IMR-90 (cell line): ENCODE results near the gene INTS6L. TPM values are rescaled to one million over a fixed set of nuclear protein-coding genes. Genes with fewer than 3 reads are reported as not detected.

ENCODE experiments used
- ATAC-seq: fragments of 200-7000 bp; cut with Tn5 transposase; 2 replicates; pipeline ENCODE4 v1.9.1; 2020; ENCODE audit warnings: low read depth, mild to moderate bottlenecking, moderate library complexity
- BruUV-seq: library from RNA; stranded (reverse); fragments of 400-500 nt; replicated peaks from 2 replicates; lab custom pipeline; 2021; lab: Mats Ljungman, UMichigan
- CTCF ChIA-PET: fragments of 300-600 bp; formaldehyde crosslinking; extraction: SDS; loops from one replicate; lab custom pipeline; 2021; ENCODE audit warnings: antibody characterized with exemption; lab: Yijun Ruan, JAX
- POLR2A ChIA-PET: fragments of 300-600 bp; sonication (Branson Sonifier 250); formaldehyde crosslinking; loops from one replicate; lab custom pipeline; 2022; ENCODE audit warnings: antibody characterized with exemption; ENCODE audit not compliant: unreplicated experiment; lab: Charles Lee
- DNase-seq: peaks from one replicate; pipeline ENCODE4 v3.0.0; 2013
- H2AFZ ChIP-seq: replicated peaks from 2 replicates; pipeline ENCODE3; 2013; ENCODE audit warnings: low read length, mild to moderate bottlenecking; ENCODE audit not compliant: poor library complexity
- H2AK5ac ChIP-seq: 2 replicates; pipeline ENCODE4 v1.6.1; 2013; ENCODE audit warnings: low read depth, low read length, inconsistent platforms
- H2AK9ac ChIP-seq: replicated peaks from 2 replicates; pipeline ENCODE3; 2013; ENCODE audit warnings: mild to moderate bottlenecking, low read depth, low read length, moderate library complexity; ENCODE audit not compliant: poor library complexity
- H2BK120ac ChIP-seq: 2 replicates; pipeline ENCODE4 v1.6.1; 2013; ENCODE audit warnings: low read depth, low read length, inconsistent platforms
- H2BK15ac ChIP-seq: 3 replicates; pipeline ENCODE4 v1.6.1; 2013; ENCODE audit warnings: low read depth, low read length, inconsistent platforms
- H2BK20ac ChIP-seq: 2 replicates; pipeline ENCODE4 v1.6.1; 2013; ENCODE audit warnings: low read depth, mild to moderate bottlenecking, inconsistent platforms, low read length, moderate library complexity
- H2BK5ac ChIP-seq: 2 replicates; pipeline ENCODE4 v1.6.1; 2013; ENCODE audit warnings: mild to moderate bottlenecking, low read depth, low read length, inconsistent platforms; ENCODE audit not compliant: poor library complexity, severe bottlenecking
- H3K14ac ChIP-seq: replicated peaks from 2 replicates; pipeline ENCODE4 v1.6.1; 2013; ENCODE audit warnings: low read depth, low read length, inconsistent platforms
- H3K18ac ChIP-seq: 2 replicates; pipeline ENCODE4 v1.6.1; 2013; ENCODE audit warnings: low read depth, low read length, control low read depth
- H3K23ac ChIP-seq: 2 replicates; pipeline ENCODE4 v1.6.1; 2013; ENCODE audit warnings: low read depth, low read length, inconsistent platforms
- H3K27ac ChIP-seq: 2 replicates; pipeline ENCODE4 v1.5.1; 2013; ENCODE audit warnings: mild to moderate bottlenecking, control low read depth, low read length; ENCODE audit not compliant: insufficient read depth
- H3K27me3 ChIP-seq: 2 replicates; pipeline ENCODE4 v1.6.1; 2013; ENCODE audit warnings: low read length; ENCODE audit not compliant: control insufficient read depth, insufficient read depth
- H3K36me3 ChIP-seq: 2 replicates; pipeline ENCODE4 v1.6.1; 2013; ENCODE audit warnings: low read length, mixed read lengths; ENCODE audit not compliant: control insufficient read depth, insufficient read depth
- H3K4ac ChIP-seq: 2 replicates; pipeline ENCODE4 v1.6.1; 2013; ENCODE audit warnings: low read depth, low read length, inconsistent platforms
- H3K4me1 ChIP-seq: 2 replicates; pipeline ENCODE4 v1.6.1; 2013; ENCODE audit warnings: low read length, mixed read lengths; ENCODE audit not compliant: control insufficient read depth, insufficient read depth
- H3K4me2 ChIP-seq: 2 replicates; pipeline ENCODE4 v1.6.1; 2013; ENCODE audit warnings: low read depth, mild to moderate bottlenecking, control low read depth, low read length, moderate library complexity
- H3K4me3 ChIP-seq: 2 replicates; pipeline ENCODE4 v1.5.1; 2013; ENCODE audit warnings: low read depth, mild to moderate bottlenecking, control low read depth, low read length, moderate library complexity; ENCODE audit not compliant: insufficient read depth
- H3K56ac ChIP-seq: 2 replicates; pipeline ENCODE4 v1.6.1; 2013; ENCODE audit warnings: low read length, inconsistent platforms; ENCODE audit not compliant: insufficient read depth; ENCODE audit errors: extremely low read depth
- H3K79me1 ChIP-seq, 2 experiments: 2 replicates each; pipeline ENCODE4 v1.6.1; 2013; ENCODE audit warnings: low read length in 2 of 2, inconsistent platforms in 1 of 2, low read depth in 1 of 2
- H3K9ac ChIP-seq: 2 replicates; pipeline ENCODE4 v1.6.1; 2013; ENCODE audit warnings: low read depth, low read length, control low read depth
- H3K9me1 ChIP-seq: 2 replicates; pipeline ENCODE4 v1.6.1; 2013; ENCODE audit warnings: low read length, inconsistent platforms; ENCODE audit not compliant: insufficient read depth
- H3K9me3 ChIP-seq: 2 replicates; pipeline ENCODE4 v1.6.1; 2013; ENCODE audit warnings: low read length; ENCODE audit not compliant: control insufficient read depth, insufficient read depth
- H4K20me1 ChIP-seq: 2 replicates; pipeline ENCODE4 v1.6.1; 2013; ENCODE audit warnings: low read length, inconsistent platforms; ENCODE audit not compliant: insufficient read depth
- H4K5ac ChIP-seq: 2 replicates; pipeline ENCODE4 v1.6.1; 2013; ENCODE audit warnings: mild to moderate bottlenecking, low read depth, low read length, control low read depth
- H4K8ac ChIP-seq, 2 experiments: 2 replicates each; pipeline ENCODE4 v1.6.1; 2013; ENCODE audit warnings: low read depth in 2 of 2, low read length in 2 of 2, control low read depth in 1 of 2, inconsistent platforms in 1 of 2
- H4K91ac ChIP-seq: 2 replicates; pipeline ENCODE4 v1.6.1; 2013; ENCODE audit warnings: low read depth, low read length, inconsistent platforms; ENCODE audit not compliant: insufficient read depth
- BHLHE40 ChIP-seq: fragments of 150-350 bp; IDR thresholded peaks from 2 replicates; pipeline ENCODE4 v1.6.1; 2016; ENCODE audit warnings: mild to moderate bottlenecking, low read depth, low read length
- CEBPB ChIP-seq: IDR thresholded peaks from 2 replicates; pipeline ENCODE4 v1.6.1; 2012; ENCODE audit warnings: low read depth, low read length, improper control_type of control experiment
- CTCF ChIP-seq: conservative IDR thresholded peaks from 2 replicates; pipeline ENCODE4 v1.5.1; 2012; ENCODE audit warnings: mild to moderate bottlenecking, low read depth, low read length, improper control_type of control experiment
- FOS ChIP-seq: fragments of 150-350 bp; IDR thresholded peaks from 2 replicates; pipeline ENCODE4 v1.6.1; 2016; ENCODE audit warnings: low read depth, low read length
- MAFK ChIP-seq: IDR thresholded peaks from 2 replicates; pipeline ENCODE4 v1.6.1; 2012; ENCODE audit warnings: low read depth, low read length, improper control_type of control experiment
- MAZ ChIP-seq: IDR thresholded peaks from 2 replicates; pipeline ENCODE4 v1.6.1; 2012; ENCODE audit warnings: low read depth, mild to moderate bottlenecking, low read length, improper control_type of control experiment, moderate library complexity, borderline replicate concordance
- MXI1 ChIP-seq: IDR thresholded peaks from 2 replicates; pipeline ENCODE4 v1.6.1; 2012; ENCODE audit warnings: low read depth, mild to moderate bottlenecking, low read length, moderate library complexity, borderline replicate concordance
- POLR2A ChIP-seq: IDR thresholded peaks from 2 replicates; pipeline ENCODE4 v1.6.1; 2012; ENCODE audit warnings: mild to moderate bottlenecking, low read depth, low read length
- RAD21 ChIP-seq: IDR thresholded peaks from 2 replicates; pipeline ENCODE4 v1.6.1; 2012; ENCODE audit warnings: low read length, improper control_type of control experiment
- RFX5 ChIP-seq: IDR thresholded peaks from 2 replicates; pipeline ENCODE4 v1.8.0; 2012; ENCODE audit warnings: low read depth, mild to moderate bottlenecking, low read length, moderate library complexity
- SMC3 ChIP-seq: fragments of 150-350 bp; IDR thresholded peaks from 2 replicates; pipeline ENCODE4 v1.6.1; 2016; ENCODE audit warnings: low read depth, mild to moderate bottlenecking, antibody characterized with exemption, low read length, moderate library complexity
- WGBS, 2 experiments: methylation state at CpG; one replicate each; pipeline versions ENCODE4 v1.1.5 to v1.1.7; 2013; ENCODE audit warnings: missing lambda C conversion rate in 2 of 2; ENCODE audit not compliant: insufficient read length in 1 of 2; ENCODE audit errors: extremely low coverage in 2 of 2; 5-methylcytosine and 5-hydroxymethylcytosine counted together
- dilution Hi-C: fragments of 300-500 bp; cut with HindIII; formaldehyde crosslinking; loops from one replicate; pipeline ENCODE4 v1.14.3; 2018; ENCODE audit warnings: low sequenced_read_pairs; ENCODE audit not compliant: unreplicated experiment
- in situ Hi-C: fragments of 300-500 bp; cut with MboI; formaldehyde crosslinking; loops from 3 replicates; pipeline ENCODE4 v1.14.3; 2019; ENCODE audit warnings: low sequenced_read_pairs, inconsistent platforms, mixed read lengths
- intact Hi-C: fragments of 100-400 bp; cut with micrococcal nuclease; formaldehyde crosslinking; loops from 2 replicates; pipeline ENCODE4 v1.10.0; 2022
- polyA plus RNA-seq, 3 experiments: library from polyadenylated mRNA; depleted of rRNA; stranded (reverse); fragments of >200 nt; gene quantifications; 2 replicates each; pipeline ENCODE4 v1.2.3, GENCODE V29; 2012; ENCODE audit warnings: low replicate concordance in 1 of 3
- total RNA-seq: library from RNA; depleted of rRNA; stranded (reverse); fragments of >200 nt; gene quantifications from 2 replicates; pipeline ENCODE4 v1.2.3, GENCODE V29; 2012

Gene INTS6L
- total and polyA plus RNA-seq, 2 of the 4 experiments (the other 2 are of a cell fraction): 2.7 to 5.1 TPM

DNA sequence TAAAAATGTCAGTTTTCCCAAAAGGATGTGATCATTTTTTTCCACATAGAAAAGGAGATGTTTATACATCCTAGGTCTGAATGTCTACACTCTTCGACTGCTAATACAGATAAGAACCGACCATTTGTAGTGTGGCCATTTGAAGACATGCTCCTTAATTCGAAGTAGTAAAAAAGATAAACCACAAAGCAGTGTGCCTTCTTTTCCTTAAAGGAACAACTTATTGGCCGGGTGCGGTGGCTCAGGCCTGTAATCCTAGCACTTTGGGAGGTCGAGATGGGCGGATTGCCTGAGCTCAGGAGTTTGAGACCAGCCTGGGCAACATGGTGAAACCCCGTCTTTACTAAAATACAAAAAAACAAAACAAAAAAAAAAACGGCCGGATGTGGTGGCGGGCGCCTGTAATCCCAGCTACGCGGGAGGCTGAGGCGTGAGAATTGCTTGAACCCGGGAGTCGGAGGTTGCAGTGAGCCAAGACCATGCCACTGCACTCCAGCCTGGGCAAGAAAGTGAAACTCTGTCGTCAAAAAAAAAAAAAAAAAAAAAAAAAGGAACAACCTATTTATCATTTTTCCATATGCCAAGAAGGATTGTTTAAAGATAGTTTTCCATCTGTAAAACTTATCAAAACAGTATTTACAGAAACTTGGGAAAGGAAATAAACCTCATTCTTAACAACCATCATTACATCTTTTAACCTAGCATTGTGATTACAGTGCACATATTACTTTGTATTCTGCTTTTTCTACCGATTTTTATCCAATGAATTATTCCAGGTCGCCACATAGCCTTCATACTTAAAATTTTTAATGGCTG, 2.6 kb downstream of the INTS6L start:
- Histone ChIP-seq H2AK5ac (no peak overlapping the region), H3K9me1 (no peaks in the 10 kb centered on the region), H4K8ac (peak overlapping the region in 1 of 2 experiments; percentile 70; a peak in 1 of 4 replicates), H2AK9ac (no peak overlapping the region), H3K4ac (no peak overlapping the region), H2BK20ac (no peak overlapping the region), H3K27ac (no peak overlapping the region), H4K91ac (no peak overlapping the region), H2BK15ac (no peak overlapping the region), H4K5ac (no peak overlapping the region), H3K36me3 (no peaks in the 10 kb centered on the region), H3K56ac (no peak overlapping the region), H3K9me3 (no peaks in the 10 kb centered on the region), H3K4me2 (no peak overlapping the region), H3K4me3 (no peak overlapping the region), H3K18ac (no peak overlapping the region), H3K9ac (0 out of 2 replicates have a peak overlapping the region, but pooled peaks have one; percentile 74), H4K20me1 (no peaks in the 10 kb centered on the region), H3K4me1 (no peaks in the 10 kb centered on the region), H2BK5ac (no peak overlapping the region), H3K23ac (no peak overlapping the region), H3K79me1 (no peaks in the 10 kb centered on the region), H2BK120ac (no peak overlapping the region), H2AFZ (no peak overlapping the region), H3K14ac (no peak overlapping the region), H3K27me3 (no peaks in the 10 kb centered on the region)
- intact Hi-C loops (loop anchor here (5.0 kb wide), 1 partner anchor 36 kb away; no protein-coding TSS in a partner anchor), in situ Hi-C loops (no loop called here), dilution Hi-C loops (no loop called here)
- DNase-seq (no peak), ATAC-seq (no peak)
- BruUV-seq: no TSS peak
- ChIA-PET CTCF (no interaction called here), POLR2A (no interaction called here)
- TF ChIP-seq CEBPB: no peak
- TF ChIP-seq RAD21: no peak
- no peak for TF ChIP-seq FOS
- TF ChIP-seq MAFK: no peak
- TF ChIP-seq SMC3: no peak
- TF ChIP-seq BHLHE40: no peak
- TF ChIP-seq CTCF: no peak
- TF ChIP-seq MAZ: no peak
- no peak for TF ChIP-seq POLR2A
- no peak for TF ChIP-seq MXI1
- no peak for TF ChIP-seq RFX5
- no CpG with 5 or more reads among the region's 20 CpGs for WGBS, 2 experiments
